Endodermal cell (in vitro differentiated cells): ENCODE data around the gene NEK4. TPM values are rescaled to one million over a fixed set of nuclear protein-coding genes. Genes with fewer than 3 reads are reported as not detected.

Experiments used
- DNase-seq: peaks from one replicate; pipeline ENCODE4 v3.0.0-alpha.2; 2017
- H3K27ac ChIP-seq: 2 replicates; pipeline ENCODE4 v1.5.1; 2013; ENCODE audit warnings: mild to moderate bottlenecking, low read depth, low read length, moderate library complexity
- H3K27me3 ChIP-seq: 2 replicates; pipeline ENCODE4 v1.6.1; 2013; ENCODE audit warnings: mild to moderate bottlenecking, low read length, moderate library complexity; ENCODE audit not compliant: insufficient read depth, control insufficient read depth, poor library complexity, severe bottlenecking
- H3K36me3 ChIP-seq: 2 replicates; pipeline ENCODE4 v1.7.0; 2013; ENCODE audit warnings: mild to moderate bottlenecking, low read length, moderate library complexity; ENCODE audit not compliant: control insufficient read depth, insufficient read depth
- H3K4me1 ChIP-seq: one replicate; pipeline ENCODE4 v1.7.0; 2013; ENCODE audit warnings: low read length; ENCODE audit not compliant: control insufficient read depth, insufficient read depth
- H3K4me3 ChIP-seq: 2 replicates; pipeline ENCODE4 v1.5.1; 2013; ENCODE audit warnings: mild to moderate bottlenecking, low read length, moderate library complexity
- H3K9ac ChIP-seq: 2 replicates; pipeline ENCODE4 v1.6.1; 2013; ENCODE audit warnings: mild to moderate bottlenecking, low read length, moderate library complexity; ENCODE audit not compliant: poor library complexity, severe bottlenecking; ENCODE audit errors: extremely low read depth
- H3K9me3 ChIP-seq: 2 replicates; pipeline ENCODE4 v1.6.1; 2013; ENCODE audit warnings: mild to moderate bottlenecking, low read length, moderate library complexity; ENCODE audit not compliant: control insufficient read depth
- H3K27ac Mint-ChIP-seq: 2 replicates; pipeline ENCODE4 v1.8.0; 2020; ENCODE audit warnings: mixed read lengths
- H3K27me3 Mint-ChIP-seq: 2 replicates; pipeline ENCODE4 v1.8.0; 2021; ENCODE audit warnings: mild to moderate bottlenecking, mixed read lengths; ENCODE audit not compliant: insufficient read depth
- H3K36me3 Mint-ChIP-seq: 2 replicates; pipeline ENCODE4 v1.8.0; 2020; ENCODE audit warnings: low read depth, mixed read lengths
- H3K4me1 Mint-ChIP-seq: 2 replicates; pipeline ENCODE4 v1.8.0; 2020; ENCODE audit warnings: mixed read lengths
- H3K4me3 Mint-ChIP-seq: 2 replicates; pipeline ENCODE4 v1.8.0; 2020; ENCODE audit warnings: mild to moderate bottlenecking, moderate library complexity, mixed read lengths
- H3K9me3 Mint-ChIP-seq: 2 replicates; pipeline ENCODE4 v1.8.0; 2020; ENCODE audit warnings: mild to moderate bottlenecking, mixed read lengths
- WGBS, 2 experiments: methylation state at CpG; one replicate each; pipeline versions ENCODE4 v1.1.5 to v1.1.7; 2013; ENCODE audit warnings: missing lambda C conversion rate in 2 of 2, mixed read lengths in 1 of 2; ENCODE audit not compliant: insufficient coverage in 1 of 2, insufficient read length in 1 of 2; 5-methylcytosine and 5-hydroxymethylcytosine counted together
- total RNA-seq, 2 donors: library from RNA; stranded (reverse); fragmentation: NEBNext Ultra II Directional in 1 of 2; extraction: Animal tissue kit (Norgen Biotek cat#: 25700) in 1 of 2; gene quantifications; 2 replicates in 1 of 2; 3 replicates in 1 of 2; pipeline ENCODE4 v1.2.1, GENCODE V29; 2021
- TF ChIP-seq, protein P1 (sequence below): fragments of 200-600 bp; sonication (generic); conservative IDR thresholded peaks from 2 replicates; pipeline ENCODE4 v1.5.0; 2021; ENCODE audit warnings: antibody characterized with exemption, mild to moderate bottlenecking

Gene NEK4
- total RNA-seq, 2 donors from 2014 or later: 44.2 to 49.5 TPM

DNA sequence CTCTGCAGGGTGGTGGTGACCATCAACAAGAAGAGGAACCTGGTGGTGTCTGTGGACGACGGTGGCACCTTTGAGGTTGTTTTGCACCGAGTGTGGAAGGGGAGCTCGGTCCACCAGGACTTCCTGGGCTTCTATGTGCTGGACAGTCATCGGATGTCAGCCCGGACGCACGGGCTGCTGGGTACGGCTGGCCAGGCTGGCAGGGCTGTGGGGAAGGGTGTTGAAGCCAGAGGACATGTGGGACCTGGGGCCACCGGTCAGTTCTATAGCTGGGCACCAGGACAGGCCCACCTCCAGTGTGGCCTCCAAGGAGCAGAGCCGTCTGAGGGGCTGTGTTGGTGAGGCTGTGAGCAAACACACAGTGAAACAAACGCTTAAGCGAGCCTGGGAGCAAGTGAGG, 20.0 kb upstream of the NEK4 start:
- no peak overlapping the region for H3K27ac ChIP-seq
- no peaks in the 10 kb centered on the region for H3K9me3 ChIP-seq
- TF ChIP-seq, protein P1, sequence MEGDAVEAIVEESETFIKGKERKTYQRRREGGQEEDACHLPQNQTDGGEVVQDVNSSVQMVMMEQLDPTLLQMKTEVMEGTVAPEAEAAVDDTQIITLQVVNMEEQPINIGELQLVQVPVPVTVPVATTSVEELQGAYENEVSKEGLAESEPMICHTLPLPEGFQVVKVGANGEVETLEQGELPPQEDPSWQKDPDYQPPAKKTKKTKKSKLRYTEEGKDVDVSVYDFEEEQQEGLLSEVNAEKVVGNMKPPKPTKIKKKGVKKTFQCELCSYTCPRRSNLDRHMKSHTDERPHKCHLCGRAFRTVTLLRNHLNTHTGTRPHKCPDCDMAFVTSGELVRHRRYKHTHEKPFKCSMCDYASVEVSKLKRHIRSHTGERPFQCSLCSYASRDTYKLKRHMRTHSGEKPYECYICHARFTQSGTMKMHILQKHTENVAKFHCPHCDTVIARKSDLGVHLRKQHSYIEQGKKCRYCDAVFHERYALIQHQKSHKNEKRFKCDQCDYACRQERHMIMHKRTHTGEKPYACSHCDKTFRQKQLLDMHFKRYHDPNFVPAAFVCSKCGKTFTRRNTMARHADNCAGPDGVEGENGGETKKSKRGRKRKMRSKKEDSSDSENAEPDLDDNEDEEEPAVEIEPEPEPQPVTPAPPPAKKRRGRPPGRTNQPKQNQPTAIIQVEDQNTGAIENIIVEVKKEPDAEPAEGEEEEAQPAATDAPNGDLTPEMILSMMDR: no peak
- no peaks in the 10 kb centered on the region for H3K4me1 Mint-ChIP-seq
- H3K4me1 ChIP-seq: no peaks in the 10 kb centered on the region
- no peak for DNase-seq
- 90 to 96% methylated on average over 9 to 13 of the region's 13 CpGs for WGBS, 2 experiments
- no peak overlapping the region for H3K9ac ChIP-seq
- no peak overlapping the region for H3K4me3 ChIP-seq
- H3K27me3 ChIP-seq: no peaks in the 10 kb centered on the region
- no peaks in the 10 kb centered on the region for H3K36me3 ChIP-seq
- no peak overlapping the region for H3K27ac Mint-ChIP-seq
- no peaks in the 10 kb centered on the region for H3K27me3 Mint-ChIP-seq
- H3K4me3 Mint-ChIP-seq: no peak overlapping the region
- H3K36me3 Mint-ChIP-seq: no peaks in the 10 kb centered on the region
- no peaks in the 10 kb centered on the region for H3K9me3 Mint-ChIP-seq

DNA sequence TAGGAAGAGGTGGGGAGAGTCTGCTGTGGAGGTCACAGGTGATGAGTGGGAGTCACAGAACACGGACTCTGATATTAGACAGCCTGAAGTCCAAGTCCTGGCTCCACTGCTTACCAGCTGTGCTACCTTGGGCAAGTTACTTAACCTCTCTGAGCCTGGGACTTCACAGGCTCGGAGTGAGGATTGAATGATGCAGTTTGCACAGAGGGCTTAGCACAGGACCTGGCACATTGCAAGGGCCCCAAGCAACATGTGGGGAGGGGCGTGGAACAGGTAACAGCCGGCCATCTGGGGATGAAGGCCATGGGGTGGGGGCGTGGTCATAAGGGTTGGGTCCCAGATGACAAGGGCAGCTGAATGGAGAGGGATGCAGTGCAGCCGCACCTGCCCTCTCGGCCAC, 19.6 kb upstream of the NEK4 start:
- Mint-ChIP-seq H3K4me3 (no peak overlapping the region), H3K9me3 (no peaks in the 10 kb centered on the region), H3K27me3 (no peaks in the 10 kb centered on the region), H3K27ac (no peak overlapping the region), H3K4me1 (no peaks in the 10 kb centered on the region), H3K36me3 (no peaks in the 10 kb centered on the region)
- Histone ChIP-seq H3K27me3 (no peaks in the 10 kb centered on the region), H3K4me3 (no peak overlapping the region), H3K4me1 (no peaks in the 10 kb centered on the region), H3K9ac (no peak overlapping the region), H3K36me3 (no peaks in the 10 kb centered on the region), H3K9me3 (no peaks in the 10 kb centered on the region), H3K27ac (no peak overlapping the region)
- no peak for DNase-seq
- TF ChIP-seq, protein P1: no peak
- WGBS, 2 experiments: 86 to 100% methylated on average over 3 to 7 of the region's 7 CpGs

DNA sequence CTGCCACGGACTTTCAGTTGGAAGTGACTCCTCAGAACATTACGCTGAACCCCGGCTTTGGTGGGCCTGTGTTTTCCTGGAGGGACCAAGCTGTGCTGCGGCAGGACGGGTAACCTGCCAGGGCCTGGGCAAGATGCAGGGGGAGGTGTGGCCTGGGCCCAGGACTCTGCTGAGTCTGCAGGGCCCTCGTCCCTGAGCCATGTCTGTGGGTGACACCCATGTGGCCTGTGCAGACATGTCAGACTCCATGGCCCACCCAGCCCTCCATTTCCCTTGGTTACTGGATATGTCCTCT, 19.0 kb upstream of the NEK4 start:
- no peak overlapping the region for H3K4me3 ChIP-seq
- WGBS, 2 experiments: 93 to 100% methylated on average over 5 to 6 of the region's 6 CpGs
- H3K4me3 Mint-ChIP-seq: no peak overlapping the region
- TF ChIP-seq, protein P1: no peak
- no peaks in the 10 kb centered on the region for H3K36me3 ChIP-seq
- no peak overlapping the region for H3K27ac Mint-ChIP-seq
- H3K27ac ChIP-seq: no peak overlapping the region
- H3K9ac ChIP-seq: no peak overlapping the region
- H3K36me3 Mint-ChIP-seq: no peaks in the 10 kb centered on the region
- H3K4me1 ChIP-seq: no peaks in the 10 kb centered on the region
- no peaks in the 10 kb centered on the region for H3K27me3 ChIP-seq
- H3K9me3 ChIP-seq: no peaks in the 10 kb centered on the region
- DNase-seq: no peak
- no peaks in the 10 kb centered on the region for H3K9me3 Mint-ChIP-seq
- no peaks in the 10 kb centered on the region for H3K27me3 Mint-ChIP-seq
- H3K4me1 Mint-ChIP-seq: no peaks in the 10 kb centered on the region
